DMS153 (cell line): ENCODE measurements around the gene CHRD.

Experiments
- DNase-seq: peaks from one replicate; lab custom pipeline; 2025; lab: John Stamatoyannopoulos, UW

The CHRD gene

DNA sequence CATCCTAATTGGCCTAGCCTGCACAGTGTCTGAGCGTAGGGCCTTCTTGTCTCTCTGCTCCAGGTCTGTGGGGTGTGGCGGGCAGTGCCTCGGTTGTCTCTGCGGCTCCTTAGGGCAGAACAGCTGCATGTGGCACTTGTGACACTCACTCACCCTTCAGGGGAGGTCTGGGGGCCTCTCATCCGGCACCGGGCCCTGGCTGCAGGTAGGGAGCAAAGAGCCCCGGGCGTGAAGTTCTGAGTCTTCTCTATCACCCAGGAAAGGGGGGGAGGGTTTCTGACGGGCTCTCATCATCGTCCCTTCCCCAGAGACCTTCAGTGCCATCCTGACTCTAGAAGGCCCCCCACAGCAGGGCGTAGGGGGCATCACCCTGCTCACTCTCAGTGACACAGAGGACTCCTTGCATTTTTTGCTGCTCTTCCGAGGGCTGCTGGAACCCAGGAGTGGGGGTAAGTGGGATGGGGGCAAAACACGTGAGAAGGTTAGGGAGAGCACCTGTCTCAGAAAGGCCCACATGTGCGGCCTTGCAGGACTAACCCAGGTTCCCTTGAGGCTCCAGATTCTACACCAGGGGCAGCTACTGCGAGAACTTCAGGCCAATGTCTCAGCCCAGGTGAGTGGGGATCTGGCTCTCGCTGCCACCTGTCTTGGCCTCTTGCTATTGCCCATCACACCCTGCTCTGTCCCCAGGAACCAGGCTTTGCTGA is 2.6 kb downstream of the CHRD start:
- no peak for DNase-seq

DNA sequence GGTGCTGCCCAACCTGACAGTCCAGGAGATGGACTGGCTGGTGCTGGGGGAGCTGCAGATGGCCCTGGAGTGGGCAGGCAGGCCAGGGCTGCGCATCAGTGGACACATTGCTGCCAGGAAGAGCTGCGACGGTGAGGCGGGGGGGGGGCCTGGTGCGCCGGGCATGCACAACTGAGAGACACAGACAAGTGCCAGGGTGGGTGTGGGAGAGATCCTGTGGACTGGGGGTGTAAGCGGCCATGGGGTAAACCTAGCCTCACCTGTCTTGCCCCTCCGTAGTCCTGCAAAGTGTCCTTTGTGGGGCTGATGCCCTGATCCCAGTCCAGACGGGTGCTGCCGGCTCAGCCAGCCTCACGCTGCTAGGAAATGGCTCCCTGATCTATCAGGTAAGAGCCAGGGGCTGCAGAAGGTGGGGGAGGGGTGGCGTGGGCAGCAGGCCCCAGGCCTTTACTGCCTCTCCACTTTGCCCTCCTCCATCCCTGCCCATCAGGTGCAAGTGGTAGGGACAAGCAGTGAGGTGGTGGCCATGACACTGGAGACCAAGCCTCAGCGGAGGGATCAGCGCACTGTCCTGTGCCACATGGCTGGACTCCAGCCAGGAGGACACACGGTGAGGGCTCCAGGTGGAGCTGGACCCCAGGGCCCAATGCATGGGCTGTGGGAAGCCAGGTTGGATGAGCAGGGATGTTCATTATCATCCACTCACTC is 3.3 kb downstream of the CHRD start:
- no peak for DNase-seq

GRCh38 chr3:184384342-184384741 is 4.5 kb downstream of the CHRD start:
- no peak for DNase-seq

- DNase-seq: no peak
These were observed 5.1 kb downstream of the CHRD start for GRCh38 chr3:184384856-184385422.

GRCh38 chr3:184386047-184386806 is 6.4 kb downstream of the CHRD start:
- no peak for DNase-seq

DNA sequence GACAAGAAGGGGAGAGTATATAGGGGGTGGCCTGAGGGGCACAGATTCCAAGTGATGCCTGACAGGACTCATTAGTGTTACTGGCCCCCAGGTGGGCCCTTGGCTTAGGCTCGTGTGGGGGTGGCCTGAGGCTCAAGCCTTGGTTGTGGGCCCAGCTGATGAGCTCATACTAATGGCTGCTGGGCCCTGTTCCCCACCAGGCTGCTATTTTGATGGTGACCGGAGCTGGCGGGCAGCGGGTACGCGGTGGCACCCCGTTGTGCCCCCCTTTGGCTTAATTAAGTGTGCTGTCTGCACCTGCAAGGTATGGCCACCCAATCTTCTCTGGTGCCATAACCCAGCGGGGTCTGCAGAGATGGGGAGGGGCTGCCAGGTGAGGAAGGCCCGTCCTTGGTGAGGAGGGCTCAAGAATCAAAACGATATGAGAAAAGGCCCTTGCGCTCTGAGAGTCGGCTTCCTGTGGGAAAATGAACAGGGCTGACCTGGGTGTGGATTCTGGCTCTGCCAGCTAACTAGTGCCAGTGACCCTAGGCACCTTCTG is 7.4 kb downstream of the CHRD start:
- no peak for DNase-seq

- DNase-seq: no peak
These were observed 8.5 kb downstream of the CHRD start for GRCh38 chr3:184388164-184388935.

DNA sequence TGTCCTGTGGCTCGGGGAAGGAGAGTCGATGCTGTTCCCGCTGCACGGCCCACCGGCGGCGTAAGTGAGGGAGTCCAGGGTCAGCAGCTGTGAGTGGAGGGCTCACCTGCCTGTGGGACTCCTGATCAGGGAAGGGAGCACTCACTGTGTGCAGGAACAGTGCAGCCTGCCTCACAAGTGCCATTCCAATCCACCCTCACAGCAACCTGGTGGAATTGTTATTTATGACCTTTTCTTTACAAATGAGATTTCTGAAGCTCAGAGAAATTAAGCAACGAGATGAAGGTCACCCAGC is 9.0 kb downstream of the CHRD start:
- no peak for DNase-seq

GRCh38 chr3:184389384-184389783 is 9.5 kb downstream of the CHRD start:
- no peak for DNase-seq

DNA sequence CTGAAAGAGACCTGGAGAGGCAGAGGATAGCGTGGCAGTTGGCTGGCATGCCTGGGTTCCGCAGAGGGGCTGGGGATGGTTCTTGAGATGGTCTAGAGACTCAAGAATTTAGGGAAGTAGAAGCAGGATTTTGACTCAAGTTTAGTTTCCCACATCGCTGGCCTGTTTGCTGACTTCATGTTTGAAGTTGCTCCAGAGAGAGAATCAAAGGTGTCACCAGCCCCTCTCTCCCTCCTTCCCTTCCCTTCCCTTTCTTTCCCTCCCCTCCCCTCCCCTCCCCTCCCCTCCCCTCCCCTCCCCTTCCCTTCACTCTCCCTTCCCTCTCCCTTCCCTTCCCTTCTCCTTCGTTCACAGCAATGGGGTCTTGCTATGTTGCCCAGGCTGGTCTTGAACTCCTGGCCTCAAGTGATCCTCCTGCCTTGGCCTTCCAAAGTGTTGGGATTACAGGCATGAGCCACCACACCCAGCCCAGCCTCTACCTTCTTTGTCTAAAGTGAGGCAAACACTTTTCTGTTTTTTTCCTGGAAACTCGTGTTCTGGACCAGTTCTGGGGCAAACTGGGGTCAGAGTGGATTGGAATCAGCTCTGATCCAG is 10.2 kb downstream of the CHRD start:
- DNase-seq: no peak

DNA sequence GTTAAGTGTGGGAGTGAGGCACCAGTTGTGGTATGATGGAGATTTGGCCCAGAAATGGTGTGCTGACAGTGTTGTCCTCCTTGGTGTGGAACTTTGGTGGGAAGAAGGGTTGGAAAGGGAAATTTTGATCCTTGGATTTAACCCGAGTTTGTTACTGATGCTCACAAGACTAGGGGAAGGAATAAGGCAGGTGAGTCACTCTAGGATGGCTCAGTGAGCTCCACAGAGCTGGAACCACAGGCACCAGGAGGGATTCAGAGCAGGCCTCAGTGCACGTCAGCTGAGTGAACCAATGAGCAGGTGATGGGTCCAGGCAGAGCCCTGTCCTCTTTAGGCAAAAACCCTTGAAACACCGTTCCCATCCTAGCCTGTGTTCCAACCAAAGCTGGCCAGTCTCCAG is 11.4 kb downstream of the CHRD start:
- no peak for DNase-seq

DNA sequence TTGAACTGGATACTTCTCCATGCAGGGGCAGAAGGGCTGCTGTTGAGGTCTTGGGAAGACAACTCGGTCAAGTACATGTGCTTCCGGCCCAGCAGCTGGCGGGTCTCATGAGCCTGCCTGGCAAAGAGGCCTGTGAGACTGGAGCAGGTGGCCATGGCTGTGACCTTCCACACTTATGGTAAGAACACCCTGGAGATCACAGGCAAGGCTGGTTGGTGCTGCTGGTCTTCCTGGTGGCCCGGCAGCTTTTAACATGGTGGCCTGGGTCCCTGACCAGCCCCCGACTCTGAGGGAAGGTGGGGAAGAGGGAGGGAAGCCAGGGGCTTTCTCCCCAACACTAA is 15.4 kb downstream of the CHRD start:
- no peak for DNase-seq

DNA sequence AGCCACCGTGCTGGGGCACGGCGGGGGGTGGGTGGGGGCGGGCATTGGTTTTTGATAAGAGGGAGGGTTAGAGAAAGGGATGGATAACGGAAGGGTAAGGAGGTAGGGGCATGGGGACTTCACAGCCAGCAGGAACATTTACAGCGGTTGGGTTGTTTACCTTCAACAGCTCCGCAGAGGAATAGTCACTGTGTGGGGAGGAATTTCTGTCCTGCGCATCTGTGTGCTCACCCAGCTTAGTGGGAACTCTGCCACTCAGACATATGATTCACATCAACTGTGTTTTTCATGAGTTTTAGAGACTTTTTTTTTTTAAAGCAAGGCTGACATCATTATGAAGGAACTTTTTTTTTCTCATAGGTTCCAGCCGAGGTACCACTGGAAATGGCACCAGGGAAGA is 19.6 kb downstream of the CHRD start:
- DNase-seq: no peak

DNA sequence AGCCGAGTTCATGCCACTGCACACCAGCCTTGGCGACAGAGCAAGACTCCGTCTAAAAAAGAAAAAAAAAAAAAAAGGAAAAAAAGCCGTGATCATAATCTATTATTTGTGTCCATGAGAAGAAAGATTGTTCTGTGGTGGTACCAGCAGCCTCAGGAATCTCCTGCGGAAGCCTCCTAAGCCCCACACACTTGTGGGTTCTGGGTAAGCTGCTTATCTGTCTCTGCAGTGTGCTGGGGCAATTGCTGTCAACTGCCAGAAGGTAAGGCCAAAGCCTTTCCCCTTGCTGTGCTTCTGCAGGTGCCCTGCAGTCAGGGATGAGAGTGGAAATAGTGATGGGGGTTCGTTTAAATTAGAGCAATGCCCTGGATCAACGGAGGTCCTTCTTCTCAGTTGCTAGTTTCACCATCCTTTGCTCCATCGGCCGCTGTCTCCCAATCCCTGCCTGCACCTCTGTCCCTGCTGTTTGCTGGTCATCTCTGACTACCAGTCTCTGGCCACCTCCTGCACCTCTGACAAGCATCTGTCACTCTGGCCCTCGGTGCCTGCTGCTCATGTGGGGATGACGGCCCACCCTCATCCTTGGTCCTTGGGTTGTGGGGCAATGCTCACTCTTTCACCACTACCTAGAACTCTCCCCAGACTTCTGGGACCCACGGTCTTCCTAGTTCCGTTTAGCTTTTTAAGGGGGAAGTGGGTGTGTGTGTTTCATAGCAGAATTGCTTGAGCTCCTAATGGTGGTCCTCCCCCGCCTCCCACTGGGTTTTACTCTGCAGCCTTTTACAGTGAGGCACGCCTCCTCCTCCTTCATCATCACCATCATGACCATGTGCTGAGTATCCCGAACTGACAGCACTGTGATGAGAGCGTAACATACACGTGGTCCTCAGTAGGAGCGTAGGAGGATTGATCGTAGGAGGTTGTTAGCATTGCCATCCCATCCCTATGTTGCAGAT is 25.5 kb downstream of the CHRD start:
- no peak for DNase-seq

- no peak for DNase-seq
These were observed 29.6 kb downstream of the CHRD start for GRCh38 chr3:184409331-184409926.

- DNase-seq: no peak
These were observed 30.2 kb downstream of the CHRD start for GRCh38 chr3:184409946-184410500.

- DNase-seq: no peak
These were observed 34.8 kb downstream of the CHRD start for GRCh38 chr3:184414418-184415202.

DNA sequence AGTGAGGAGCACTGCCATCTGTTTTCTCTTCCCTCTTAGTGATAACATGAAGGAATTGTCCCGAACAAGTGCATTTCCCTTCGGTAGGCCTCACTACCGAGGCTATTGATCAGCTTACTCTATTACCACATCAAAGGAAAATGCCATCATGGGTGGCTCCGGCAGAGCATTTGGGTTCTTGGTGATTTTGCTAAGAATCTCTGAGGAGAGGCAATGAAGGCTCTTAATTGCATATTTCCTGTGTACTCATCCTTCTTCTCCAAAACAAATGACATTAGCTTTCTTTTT is 35.3 kb downstream of the CHRD start:
- DNase-seq: no peak
